Calu3 (cell line): ENCODE results near the gene DNAH12. TPM values are rescaled to one million over a fixed set of nuclear protein-coding genes. Genes with fewer than 3 reads are reported as not detected.
A peak's percentile ranks its signal among the peaks of the same experiment; 100 is the strongest.

Experiments
- BruUV-seq: library from RNA; stranded (reverse); fragments of 400-500 nt; replicated peaks from 2 replicates; lab custom pipeline; 2021; lab: Mats Ljungman, UMichigan
- CTCF ChIA-PET: fragments of 300-600 bp; sonication (Branson Sonifier 250); formaldehyde crosslinking; loops from one replicate; lab custom pipeline; 2022; ENCODE audit warnings: antibody characterized with exemption; lab: Charles Lee
- DNase-seq: peaks from one replicate; pipeline ENCODE4 v3.0.0; 2022
- H3K27ac Mint-ChIP-seq: one replicate; pipeline ENCODE4 v1.8.0; 2022; ENCODE audit warnings: mixed read lengths; ENCODE audit not compliant: unreplicated experiment
- H3K27me3 Mint-ChIP-seq: one replicate; pipeline ENCODE4 v1.8.0; 2022; ENCODE audit warnings: mixed read lengths; ENCODE audit not compliant: unreplicated experiment
- H3K36me3 Mint-ChIP-seq: one replicate; pipeline ENCODE4 v1.8.0; 2022; ENCODE audit warnings: mild to moderate bottlenecking, moderate library complexity, mixed read lengths; ENCODE audit not compliant: insufficient read depth, unreplicated experiment
- H3K4me1 Mint-ChIP-seq: one replicate; pipeline ENCODE4 v1.8.0; 2022; ENCODE audit warnings: mild to moderate bottlenecking, low read depth, mixed read lengths; ENCODE audit not compliant: unreplicated experiment
- H3K4me3 Mint-ChIP-seq: one replicate; pipeline ENCODE4 v1.8.0; 2022; ENCODE audit warnings: mild to moderate bottlenecking, low read depth, moderate library complexity, mixed read lengths; ENCODE audit not compliant: unreplicated experiment
- H3K9me3 Mint-ChIP-seq: one replicate; pipeline ENCODE4 v1.8.0; 2022; ENCODE audit warnings: low read depth, mixed read lengths; ENCODE audit not compliant: unreplicated experiment
- intact Hi-C: fragments of 100-400 bp; cut with micrococcal nuclease; formaldehyde crosslinking; loops from one replicate; pipeline ENCODE4 v1.10.0; 2022; ENCODE audit not compliant: unreplicated experiment
- total RNA-seq: library from RNA; stranded (reverse); gene quantifications from 2 replicates; pipeline ENCODE4 v1.2.3, GENCODE V29; 2022
- TF ChIP-seq, protein P1 (sequence below): fragments of 200-600 bp; IDR thresholded peaks from one replicate; pipeline ENCODE4 v1.8.0; 2022; ENCODE audit warnings: antibody characterized with exemption; ENCODE audit not compliant: unreplicated experiment

Gene DNAH12
- total RNA-seq, 1 experiment from 2014 or later: 0.92 TPM

DNA sequence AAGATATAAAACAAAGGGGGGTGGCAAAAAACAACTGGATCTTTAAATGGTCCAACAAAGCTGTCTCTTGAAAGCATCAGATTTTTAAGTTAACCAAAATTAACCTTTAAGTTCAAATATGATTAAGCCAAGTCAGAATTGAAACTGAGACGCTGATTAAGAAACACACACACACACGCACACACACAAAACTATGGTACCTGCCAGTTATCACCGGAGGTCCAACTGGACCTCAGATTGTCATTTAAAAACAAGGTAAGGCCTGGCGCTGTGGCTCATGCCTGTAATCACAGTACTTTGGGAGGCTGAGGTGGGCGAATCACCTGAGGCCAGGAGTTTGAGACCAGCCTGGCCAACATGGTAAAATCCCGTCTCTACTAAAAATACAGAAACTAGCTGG, 42.6 kb upstream of the DNAH12 start:
- Mint-ChIP-seq H3K4me1 (peaks cover 27% of the 10 kb centered on the region), H3K4me3 (no peak overlapping the region), H3K27me3 (no peaks in the 10 kb centered on the region), H3K9me3 (no peaks in the 10 kb centered on the region), H3K36me3 (peaks cover 52% of the 10 kb centered on the region), H3K27ac (no peak overlapping the region)
- TF ChIP-seq, protein P1, sequence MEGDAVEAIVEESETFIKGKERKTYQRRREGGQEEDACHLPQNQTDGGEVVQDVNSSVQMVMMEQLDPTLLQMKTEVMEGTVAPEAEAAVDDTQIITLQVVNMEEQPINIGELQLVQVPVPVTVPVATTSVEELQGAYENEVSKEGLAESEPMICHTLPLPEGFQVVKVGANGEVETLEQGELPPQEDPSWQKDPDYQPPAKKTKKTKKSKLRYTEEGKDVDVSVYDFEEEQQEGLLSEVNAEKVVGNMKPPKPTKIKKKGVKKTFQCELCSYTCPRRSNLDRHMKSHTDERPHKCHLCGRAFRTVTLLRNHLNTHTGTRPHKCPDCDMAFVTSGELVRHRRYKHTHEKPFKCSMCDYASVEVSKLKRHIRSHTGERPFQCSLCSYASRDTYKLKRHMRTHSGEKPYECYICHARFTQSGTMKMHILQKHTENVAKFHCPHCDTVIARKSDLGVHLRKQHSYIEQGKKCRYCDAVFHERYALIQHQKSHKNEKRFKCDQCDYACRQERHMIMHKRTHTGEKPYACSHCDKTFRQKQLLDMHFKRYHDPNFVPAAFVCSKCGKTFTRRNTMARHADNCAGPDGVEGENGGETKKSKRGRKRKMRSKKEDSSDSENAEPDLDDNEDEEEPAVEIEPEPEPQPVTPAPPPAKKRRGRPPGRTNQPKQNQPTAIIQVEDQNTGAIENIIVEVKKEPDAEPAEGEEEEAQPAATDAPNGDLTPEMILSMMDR: no peak
- intact Hi-C loops: no loop called here
- no TSS peak for BruUV-seq
- CTCF ChIA-PET: no interaction called here
- DNase-seq: no peak

DNA sequence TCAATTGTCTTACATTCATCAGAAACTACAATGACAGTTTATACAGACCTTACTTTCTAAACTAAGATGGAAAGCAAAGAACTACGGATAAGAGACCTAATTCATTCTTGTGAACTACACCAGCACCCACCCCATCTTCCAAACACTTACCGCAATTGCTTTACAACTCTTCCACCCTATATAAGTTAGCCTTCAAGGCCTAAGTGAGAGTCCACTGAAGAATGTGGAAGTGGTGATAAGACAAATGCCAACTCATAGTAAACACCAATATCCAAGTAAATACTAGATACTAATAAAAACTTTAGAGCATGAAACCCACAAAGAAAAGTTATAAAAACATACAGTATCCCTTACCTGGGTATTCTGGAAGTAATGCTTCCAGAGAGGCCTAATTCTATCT, 39.4 kb upstream of the DNAH12 start:
- CTCF ChIA-PET: interaction anchor here (1.0 kb wide), 1 partner anchor 186 kb away, joined by 3 read pairs; no protein-coding TSS in a partner anchor
- H3K27ac Mint-ChIP-seq: no peak overlapping the region
- no peaks in the 10 kb centered on the region for H3K27me3 Mint-ChIP-seq
- peaks cover 21% of the 10 kb centered on the region for H3K4me1 Mint-ChIP-seq
- no peaks in the 10 kb centered on the region for H3K9me3 Mint-ChIP-seq
- no peak overlapping the region for H3K4me3 Mint-ChIP-seq
- DNase-seq: no peak
- H3K36me3 Mint-ChIP-seq: peaks cover 43% of the 10 kb centered on the region
- intact Hi-C loops: loop anchor here (1.0 kb wide), 1 partner anchor 186 kb away; no protein-coding TSS in a partner anchor
- no TSS peak for BruUV-seq
- TF ChIP-seq, protein P1: no peak

DNA sequence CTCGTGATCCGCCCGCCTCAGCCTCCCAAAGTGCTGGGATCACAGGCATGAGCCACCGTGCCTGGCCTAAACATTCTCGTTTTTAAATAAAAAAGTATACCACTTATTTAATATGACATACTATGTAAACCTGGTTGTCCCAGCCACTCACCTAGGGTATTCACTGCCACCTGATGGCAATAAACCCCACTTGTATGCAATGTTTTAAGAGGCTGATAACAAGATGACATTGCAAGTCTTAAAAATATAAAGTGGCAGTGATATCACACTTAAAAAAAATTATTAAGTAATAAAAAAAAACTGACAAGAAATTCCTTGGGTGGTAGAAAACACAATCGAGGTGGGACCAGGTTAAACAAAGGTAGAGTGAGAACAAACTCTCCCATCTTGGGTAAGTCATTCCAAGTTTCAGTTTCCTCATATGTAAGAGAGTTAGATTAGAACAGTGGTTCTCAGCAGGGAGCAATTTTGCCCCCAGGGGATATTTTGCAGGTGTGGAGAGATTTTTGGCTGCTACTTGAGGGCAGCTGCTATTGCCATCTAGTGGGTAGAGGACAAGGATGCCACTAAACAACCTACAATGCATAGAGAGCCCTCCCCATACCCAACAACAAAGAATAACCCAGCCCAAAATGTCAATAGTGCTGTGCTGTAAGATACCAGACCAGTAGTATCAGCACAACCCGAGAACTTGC, 38.5 kb upstream of the DNAH12 start:
- Mint-ChIP-seq H3K36me3 (peaks cover 43% of the 10 kb centered on the region), H3K4me3 (no peak overlapping the region), H3K9me3 (no peaks in the 10 kb centered on the region), H3K4me1 (peaks cover 21% of the 10 kb centered on the region), H3K27ac (no peak overlapping the region), H3K27me3 (no peaks in the 10 kb centered on the region)
- TF ChIP-seq, protein P1: no peak
- no TSS peak for BruUV-seq
- CTCF ChIA-PET: interaction anchor here (1.0 kb wide), 1 partner anchor 185 kb away, joined by 3 read pairs; no protein-coding TSS in a partner anchor
- DNase-seq: peak; percentile 76
- intact Hi-C loops: loop anchor here (1.0 kb wide), 1 partner anchor 185 kb away; no protein-coding TSS in a partner anchor

DNA sequence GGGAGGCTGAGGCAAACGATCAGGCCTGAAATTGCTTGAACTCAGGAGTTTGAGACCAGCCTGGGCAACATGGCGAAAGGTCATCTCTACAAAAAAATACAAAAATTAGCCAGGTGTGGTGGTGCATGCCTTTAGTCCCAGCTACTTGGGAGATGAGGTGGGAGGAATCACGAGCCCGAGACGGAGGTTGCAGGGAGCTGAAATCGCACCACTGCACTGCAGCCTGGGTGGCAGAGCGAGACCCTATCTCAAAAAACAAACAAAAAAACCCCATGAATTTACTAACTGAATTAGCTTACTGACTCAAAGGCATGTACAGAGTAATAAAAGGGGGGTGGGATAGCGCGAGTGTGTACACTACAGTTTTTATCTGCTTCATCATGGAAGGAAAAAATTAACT, 33.7 kb upstream of the DNAH12 start:
- CTCF ChIA-PET: no interaction called here
- H3K27ac Mint-ChIP-seq: no peak overlapping the region
- BruUV-seq: no TSS peak
- no peaks in the 10 kb centered on the region for H3K27me3 Mint-ChIP-seq
- DNase-seq: no peak
- peaks cover 56% of the 10 kb centered on the region for H3K36me3 Mint-ChIP-seq
- TF ChIP-seq, protein P1: no peak
- intact Hi-C loops: no loop called here
- no peak overlapping the region for H3K4me3 Mint-ChIP-seq
- H3K4me1 Mint-ChIP-seq: peaks cover 18% of the 10 kb centered on the region
- H3K9me3 Mint-ChIP-seq: no peaks in the 10 kb centered on the region
